Right ventricle myocardium inferior (tissue), 1 donor: ENCODE results near the gene METTL13. TPM values are rescaled to one million over a fixed set of nuclear protein-coding genes. Genes with fewer than 3 reads are reported as not detected.

Source experiments
- ATAC-seq: fragments of 200-7000 bp; cut with Tn5 transposase; one replicate; pipeline ENCODE4 v1.9.1; 2020; ENCODE audit warnings: mild to moderate bottlenecking, moderate library complexity
- DNase-seq: peaks from one replicate; pipeline ENCODE4 v3.0.0; 2021; ENCODE audit errors: missing footprints
- intact Hi-C: fragments of 100-400 bp; cut with DNase I; formaldehyde crosslinking; loops from one replicate; pipeline ENCODE4 v1.11.0; 2022
- total RNA-seq: library from RNA; stranded (reverse); fragmentation: NEBNext Ultra II Directional; extraction: Animal tissue kit (Norgen Biotek cat#: 25700); gene quantifications from one replicate; pipeline ENCODE4 v1.2.1, GENCODE V29; 2021
- donor health status: DM: no; HTN: yes; CAD: no; lungs with severe emphysema.

The METTL13 gene
- total RNA-seq, 1 donor from 2014 or later, result 18.9 TPM

DNA sequence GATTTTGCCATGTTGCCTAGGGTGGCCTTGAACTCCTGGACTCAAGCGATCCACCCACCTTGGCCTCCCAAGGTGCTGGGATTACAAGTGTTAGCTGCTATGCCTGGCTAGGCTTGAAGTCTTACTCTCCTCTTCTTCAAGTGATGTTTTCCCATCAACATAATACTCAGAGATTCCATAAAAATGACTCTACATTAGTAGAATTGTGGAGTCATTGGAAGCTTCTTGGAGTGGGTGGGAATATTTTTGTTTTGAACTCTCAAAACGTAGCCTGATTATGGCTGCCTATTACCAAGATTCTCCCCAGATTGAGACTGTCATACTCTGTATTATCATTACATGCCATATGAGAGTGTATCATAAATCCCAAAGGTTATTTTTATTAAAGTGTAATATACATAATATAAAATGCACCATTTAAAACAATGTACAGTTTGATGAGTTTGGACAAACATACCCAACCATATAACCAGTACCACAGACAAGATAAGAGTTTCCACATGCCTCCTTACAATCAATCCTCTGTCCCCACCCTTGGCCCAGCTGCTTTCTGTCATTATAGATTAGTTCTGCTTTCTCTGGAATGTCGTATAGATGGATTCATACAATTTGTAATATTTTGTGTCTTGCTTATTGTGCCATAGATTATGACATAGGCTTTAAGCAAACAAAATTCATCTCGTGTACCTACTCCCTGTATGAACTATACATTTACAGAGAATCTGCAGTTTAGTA lies 51.8 kb downstream of the METTL13 start:
- no peak for DNase-seq
- intact Hi-C loops, result no loop called here
- ATAC-seq, result no peak

DNA sequence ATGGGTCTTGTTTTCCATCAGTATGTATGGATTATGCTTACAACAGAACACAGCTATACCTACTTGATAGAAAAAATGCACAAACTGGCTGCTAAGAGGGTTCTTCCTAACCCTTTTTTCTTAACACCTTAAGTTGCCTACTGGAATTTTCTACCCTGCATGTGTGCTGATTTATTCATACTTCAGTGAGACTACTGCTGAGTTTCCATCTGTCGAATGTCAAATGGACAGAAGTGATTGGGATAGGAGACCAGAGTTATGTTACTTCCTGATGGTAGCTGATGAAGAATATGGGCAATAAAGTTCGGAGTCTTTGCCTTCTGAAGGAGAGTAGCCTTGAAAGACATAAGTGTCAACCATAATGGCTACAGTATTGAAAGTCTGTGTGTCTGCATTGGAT lies 53.4 kb downstream of the METTL13 start:
- DNase-seq (no peak), ATAC-seq (no peak)
- intact Hi-C loops, result no loop called here

DNA sequence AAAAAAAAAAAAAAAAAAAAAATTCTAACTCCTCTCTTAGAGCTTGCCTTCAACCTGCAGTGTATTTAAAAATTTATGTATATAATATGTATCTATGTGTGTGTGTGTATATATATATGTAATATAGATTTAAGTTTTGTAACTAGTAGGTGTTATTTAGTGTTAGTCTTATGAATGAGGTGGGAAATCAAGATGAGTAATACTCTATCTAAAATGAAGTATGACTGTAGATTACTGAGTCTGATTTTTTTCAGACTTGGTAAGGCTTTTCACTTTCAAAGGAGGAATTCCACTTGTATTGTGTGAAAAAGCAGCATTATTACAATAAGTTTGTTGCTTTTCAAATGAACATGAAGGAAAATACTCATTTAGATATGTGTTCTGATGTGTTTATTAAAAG lies 54.4 kb downstream of the METTL13 start:
- no peak for DNase-seq
- intact Hi-C loops, result no loop called here
- no peak for ATAC-seq

DNA sequence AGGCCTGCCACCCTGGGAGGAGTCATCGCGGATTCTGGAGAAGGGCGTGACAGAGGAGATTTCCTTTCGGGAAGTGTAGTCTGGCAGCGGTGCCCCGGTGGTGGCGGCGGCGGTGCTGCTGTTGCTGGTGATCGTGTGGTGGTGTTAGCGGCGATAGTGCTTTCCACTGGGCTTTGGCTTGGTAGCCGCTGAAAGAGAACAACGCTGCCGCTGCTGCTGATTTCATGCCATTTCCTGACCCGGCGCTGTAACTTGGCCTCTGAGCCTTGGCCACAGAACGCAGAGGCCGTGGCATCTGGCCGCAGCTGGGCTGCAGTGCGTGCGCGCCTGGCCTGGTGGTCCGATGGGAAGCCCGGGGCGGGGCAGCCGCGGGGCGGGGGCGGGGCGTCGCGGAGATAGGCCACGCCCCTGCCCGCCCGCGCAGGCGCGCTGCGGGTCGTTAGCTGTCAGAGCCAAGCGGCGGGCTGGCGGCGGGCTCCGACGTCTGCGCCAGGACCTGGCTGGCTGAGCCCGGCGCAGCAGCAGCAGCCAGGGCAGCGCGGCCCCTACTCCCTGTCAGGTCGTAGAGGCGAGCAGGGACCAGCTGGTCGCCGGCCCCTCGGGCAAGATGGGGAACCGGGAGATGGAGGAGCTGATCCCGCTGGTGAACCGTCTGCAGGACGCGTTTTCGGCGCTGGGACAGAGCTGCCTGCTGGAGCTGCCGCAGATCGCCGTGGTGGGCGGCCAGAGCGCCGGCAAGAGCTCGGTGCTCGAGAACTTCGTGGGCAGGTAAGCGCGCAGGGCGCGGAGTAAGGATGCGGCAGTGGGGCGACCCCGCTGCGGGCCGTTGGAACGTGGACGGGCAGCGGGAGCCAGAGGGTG lies 59.8 kb downstream of the METTL13 start, which contains the start of gene DNM3:
TSS of gene DNM3 (plus strand) at position 449 of the 861 bp plus-strand sequence. CDS start at position 608, 159 bp downstream.
- ATAC-seq (peak; percentile 97), DNase-seq (peak; percentile 93)
- intact Hi-C loops, result no loop called here

DNA sequence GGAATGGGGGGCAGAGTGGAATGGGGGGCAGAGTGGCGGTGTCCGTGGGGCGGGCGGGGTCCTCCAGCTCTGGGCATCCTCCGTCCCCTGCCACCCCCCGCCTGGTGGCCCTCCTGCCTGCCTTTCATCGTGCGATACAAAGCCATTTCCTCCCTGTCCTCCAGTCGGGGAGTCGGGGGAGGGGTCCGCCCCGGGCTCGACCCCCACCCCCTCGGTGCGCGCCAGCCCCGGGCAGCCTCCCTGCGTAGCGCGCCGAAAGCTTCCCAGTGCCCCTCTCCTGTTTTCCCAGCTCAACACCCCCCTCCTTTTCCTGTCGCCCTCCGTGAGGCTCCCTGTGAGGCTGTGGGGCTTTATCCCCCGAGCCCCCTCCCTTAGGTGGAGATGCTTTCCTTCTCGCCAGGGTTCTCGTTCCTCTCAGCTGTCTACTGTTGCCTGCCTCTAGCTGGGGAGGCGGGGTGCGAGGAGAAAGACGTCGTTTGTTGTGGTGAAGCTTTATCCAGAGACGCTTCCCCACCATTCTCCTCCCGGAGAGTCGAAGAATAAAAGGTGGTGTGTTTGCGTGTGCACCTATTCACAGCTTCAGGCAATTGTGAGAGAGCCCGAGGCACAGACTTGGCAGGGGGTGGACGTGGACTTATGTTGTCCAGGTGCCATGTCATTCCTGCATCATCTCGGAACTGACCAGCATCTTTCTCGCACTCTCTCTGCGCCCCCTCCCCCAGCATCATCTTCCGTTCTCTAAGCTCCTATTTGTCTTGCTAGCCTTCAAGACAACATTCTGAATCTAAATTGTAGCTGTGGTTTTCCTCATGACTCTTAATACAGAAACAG lies 60.7 kb downstream of the METTL13 start:
- intact Hi-C loops, result no loop called here
- DNase-seq (peak; percentile 58), ATAC-seq (no peak)

DNA sequence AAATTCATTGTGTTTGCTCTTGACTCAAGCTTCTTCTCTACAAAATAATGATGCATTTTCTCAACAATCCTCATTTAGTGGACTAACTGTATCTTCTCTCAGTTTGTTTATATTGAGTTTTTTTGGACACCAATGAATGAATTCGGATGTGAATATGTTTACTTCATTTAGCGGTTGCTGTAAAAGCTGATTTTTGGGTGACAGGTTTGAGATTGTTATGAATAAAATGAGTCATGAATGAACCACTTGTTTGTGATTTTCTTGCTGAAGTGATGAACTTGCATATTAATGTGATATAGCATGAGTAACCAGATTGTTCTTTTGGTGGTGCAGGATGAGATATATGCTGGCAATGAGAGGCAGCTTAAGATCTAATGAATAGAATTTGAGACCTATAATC lies 62.9 kb downstream of the METTL13 start:
- ATAC-seq (no peak), DNase-seq (no peak)
- intact Hi-C loops, result no loop called here

DNA sequence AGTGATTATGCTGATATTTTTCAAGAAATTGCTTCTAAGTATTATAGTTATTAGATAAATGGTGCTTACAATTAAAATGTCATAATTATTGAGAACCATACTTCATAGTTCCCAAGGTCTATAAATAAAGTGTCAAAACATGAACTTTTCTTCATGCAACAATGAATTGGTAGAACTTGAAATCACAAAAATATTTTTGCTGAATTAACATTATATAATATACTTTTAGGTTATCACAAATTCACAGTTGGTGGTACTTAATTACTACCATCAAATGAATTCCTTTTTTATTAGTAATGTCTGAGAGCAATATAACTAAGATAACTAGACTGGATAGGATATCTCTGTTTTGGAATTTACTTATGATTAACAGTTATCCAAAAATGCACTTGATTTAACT lies 64.5 kb downstream of the METTL13 start:
- ATAC-seq (no peak), DNase-seq (no peak)
- intact Hi-C loops, result no loop called here

Other genes starting within 250 kb of the METTL13 start
- not detected for gene MYOCOS, start 159.4 kb upstream of the METTL13 start, total RNA-seq
- gene MYOC, start 129.0 kb upstream of the METTL13 start, total RNA-seq, result 5.3 TPM
- gene VAMP4, start 39.6 kb upstream of the METTL13 start, total RNA-seq, result 11.4 TPM
- 1.8 TPM for gene DNM3, start 59.8 kb downstream of the METTL13 start, total RNA-seq